ENCODE results near the gene TMEM151B.
A peak's percentile ranks its signal among the peaks of the same experiment; 100 is the strongest.

The TMEM151B gene

DNA sequence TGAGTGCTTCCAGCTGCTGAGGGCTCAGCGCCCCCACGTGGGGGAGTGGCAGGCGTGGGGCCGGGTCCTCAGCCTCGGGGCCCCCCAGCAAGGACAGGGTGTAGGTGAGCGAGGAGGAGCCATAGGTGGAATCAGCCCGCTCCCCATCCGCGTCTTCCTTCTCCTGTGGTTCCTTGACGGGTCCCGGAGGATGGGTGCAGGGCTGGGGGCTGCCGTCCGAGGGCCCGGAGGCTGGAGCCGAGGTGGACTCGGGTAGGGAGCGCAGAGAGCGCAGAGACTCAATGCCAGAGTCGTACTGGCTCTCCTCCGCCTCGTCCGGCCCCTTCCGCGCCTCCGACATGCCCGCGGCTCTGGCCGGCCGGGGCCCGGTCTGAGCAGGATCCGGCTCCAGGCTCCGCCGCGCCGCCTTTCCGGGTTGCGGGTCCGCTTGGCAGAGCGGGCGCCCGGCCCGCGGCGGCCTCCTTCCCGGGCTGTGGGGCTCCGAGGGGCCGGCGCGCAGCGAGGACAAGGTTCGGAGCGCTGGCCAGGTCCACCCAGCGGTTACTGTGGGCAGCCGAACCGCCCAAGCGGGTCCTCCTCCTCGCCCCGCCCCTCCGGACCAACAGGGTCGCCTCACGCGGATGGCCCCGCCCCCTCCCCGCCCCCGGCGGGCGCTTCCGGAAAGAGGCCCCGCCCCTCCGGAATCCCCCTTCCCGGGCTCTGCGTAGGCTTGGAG is 5.1 kb upstream of the TMEM151B start, which contains the start of gene NFKBIE:
NFKBIE (minus strand) TSS at position 545 of the 715 bp plus-strand sequence; CDS start at position 340, 205 bp downstream.
- TF ChIP-seq, protein P1, sequence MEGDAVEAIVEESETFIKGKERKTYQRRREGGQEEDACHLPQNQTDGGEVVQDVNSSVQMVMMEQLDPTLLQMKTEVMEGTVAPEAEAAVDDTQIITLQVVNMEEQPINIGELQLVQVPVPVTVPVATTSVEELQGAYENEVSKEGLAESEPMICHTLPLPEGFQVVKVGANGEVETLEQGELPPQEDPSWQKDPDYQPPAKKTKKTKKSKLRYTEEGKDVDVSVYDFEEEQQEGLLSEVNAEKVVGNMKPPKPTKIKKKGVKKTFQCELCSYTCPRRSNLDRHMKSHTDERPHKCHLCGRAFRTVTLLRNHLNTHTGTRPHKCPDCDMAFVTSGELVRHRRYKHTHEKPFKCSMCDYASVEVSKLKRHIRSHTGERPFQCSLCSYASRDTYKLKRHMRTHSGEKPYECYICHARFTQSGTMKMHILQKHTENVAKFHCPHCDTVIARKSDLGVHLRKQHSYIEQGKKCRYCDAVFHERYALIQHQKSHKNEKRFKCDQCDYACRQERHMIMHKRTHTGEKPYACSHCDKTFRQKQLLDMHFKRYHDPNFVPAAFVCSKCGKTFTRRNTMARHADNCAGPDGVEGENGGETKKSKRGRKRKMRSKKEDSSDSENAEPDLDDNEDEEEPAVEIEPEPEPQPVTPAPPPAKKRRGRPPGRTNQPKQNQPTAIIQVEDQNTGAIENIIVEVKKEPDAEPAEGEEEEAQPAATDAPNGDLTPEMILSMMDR (IDR thresholded peaks at IDR 0.05; ENCODE audit: extremely low read depth, insufficient read depth, missing control alignments) = peak; percentile 70
- in situ Hi-C loops (cut with MboI; ENCODE audit: low pct_unique_long_range_greater_than_20kb, low sequenced_read_pairs, unreplicated experiment) = no loop called here
- peak; percentile 96 for DNase-seq (ENCODE audit: low spot score)

- TF ChIP-seq, protein P1 (IDR thresholded peaks at IDR 0.05; ENCODE audit: extremely low read depth, insufficient read depth, missing control alignments) = no peak
- no peak for DNase-seq (ENCODE audit: low spot score)
- in situ Hi-C loops (cut with MboI; ENCODE audit: low pct_unique_long_range_greater_than_20kb, low sequenced_read_pairs, unreplicated experiment) = no loop called here
These were observed 4.5 kb upstream of the TMEM151B start for GRCh38 chr6:44265722-44266233.

DNA sequence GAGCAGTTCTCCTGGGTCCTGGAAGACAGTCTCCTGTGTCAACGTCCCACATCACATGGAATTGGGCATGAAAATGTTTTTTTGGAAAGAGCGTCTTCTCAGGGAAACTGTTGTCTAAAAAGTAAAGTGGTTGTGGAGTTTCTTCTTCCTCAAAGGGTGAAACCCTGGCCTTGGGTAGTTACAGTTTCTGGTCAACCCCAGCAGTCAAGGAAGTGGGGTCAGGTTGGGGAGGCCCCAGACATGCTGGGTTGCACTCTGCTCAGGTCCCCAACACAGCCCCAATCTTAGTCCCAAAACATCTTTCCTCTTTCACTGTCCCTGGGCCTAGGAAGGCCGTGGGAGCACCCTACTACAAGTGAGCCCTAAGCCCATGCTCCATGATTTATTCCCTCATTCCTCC is 3.9 kb upstream of the TMEM151B start:
- peak; percentile 84 for DNase-seq (ENCODE audit: low spot score)
- in situ Hi-C loops (cut with MboI; ENCODE audit: low pct_unique_long_range_greater_than_20kb, low sequenced_read_pairs, unreplicated experiment) = no loop called here
- TF ChIP-seq, protein P1 (IDR thresholded peaks at IDR 0.05; ENCODE audit: extremely low read depth, insufficient read depth, missing control alignments) = no peak

DNA sequence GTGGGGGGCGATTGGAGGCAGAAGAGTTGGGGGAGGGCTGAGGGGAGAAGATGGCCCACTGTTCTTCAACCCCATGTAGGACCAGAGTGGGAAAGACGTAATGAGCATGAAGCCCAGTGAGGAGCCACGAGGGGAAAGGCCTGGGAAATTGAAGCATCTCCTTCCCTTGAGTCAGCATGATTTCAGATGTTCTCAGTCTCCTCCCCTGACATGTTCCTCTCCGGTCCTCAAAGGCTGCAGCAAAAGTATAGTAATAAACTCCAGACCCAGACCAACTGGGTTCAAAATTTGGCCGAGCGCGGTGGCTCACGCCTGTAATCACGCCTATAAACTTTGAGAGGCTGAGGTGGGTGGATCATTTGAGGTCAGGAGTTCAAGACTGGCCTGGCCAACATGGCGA is 3.0 kb upstream of the TMEM151B start:
- TF ChIP-seq, protein P1 (IDR thresholded peaks at IDR 0.05; ENCODE audit: extremely low read depth, insufficient read depth, missing control alignments) = no peak
- in situ Hi-C loops (cut with MboI; ENCODE audit: low pct_unique_long_range_greater_than_20kb, low sequenced_read_pairs, unreplicated experiment) = no loop called here
- DNase-seq (ENCODE audit: low spot score) = no peak

- TF ChIP-seq, protein P1 (IDR thresholded peaks at IDR 0.05; ENCODE audit: extremely low read depth, insufficient read depth, missing control alignments) = peak; percentile 92
- peak; percentile 74 for DNase-seq (ENCODE audit: low spot score)
- in situ Hi-C loops (cut with MboI; ENCODE audit: low pct_unique_long_range_greater_than_20kb, low sequenced_read_pairs, unreplicated experiment) = no loop called here
These were observed 2.1 kb upstream of the TMEM151B start for GRCh38 chr6:44268095-44268628.

GRCh38 chr6:44269178-44269920 is 901 bp upstream of the TMEM151B start:
- TF ChIP-seq, protein P1 (IDR thresholded peaks at IDR 0.05; ENCODE audit: extremely low read depth, insufficient read depth, missing control alignments) = no peak
- DNase-seq (ENCODE audit: low spot score) = no peak
- in situ Hi-C loops (cut with MboI; ENCODE audit: low pct_unique_long_range_greater_than_20kb, low sequenced_read_pairs, unreplicated experiment) = no loop called here

Data from GM13977 (cell line).